HCT116 (cell line): ENCODE measurements around the gene ANKLE1. TPM values are rescaled to one million over a fixed set of nuclear protein-coding genes. Genes with fewer than 3 reads are reported as not detected.

ENCODE experiments used
- ATAC-seq: fragments of 200-7000 bp; cut with Tn5 transposase; 2 replicates; pipeline ENCODE4 v1.9.1; 2020; ENCODE audit warnings: mild to moderate bottlenecking, moderate library complexity
- BruUV-seq: library from RNA; stranded (reverse); fragments of 400-500 nt; replicated peaks from 2 replicates; lab custom pipeline; 2021; lab: Mats Ljungman, UMichigan
- CTCF ChIA-PET: fragments of 300-600 bp; sonication (Branson Sonifier 250); formaldehyde crosslinking; loops from one replicate; lab custom pipeline; 2021; ENCODE audit warnings: antibody characterized with exemption; lab: Charles Lee
- POLR2A ChIA-PET: fragments of 300-600, 350-600 bp; sonication (Branson Sonifier 250); formaldehyde crosslinking; loops from one replicate; lab custom pipeline; 2021; ENCODE audit warnings: antibody characterized with exemption; lab: Charles Lee
- RAD21 ChIA-PET, 2 experiments: fragments of 300-600 bp; sonication (Branson Sonifier 250); formaldehyde crosslinking; loops; one replicate each; lab custom pipeline; 2023; ENCODE audit warnings: low total read pairs in 2 of 2; ENCODE audit not compliant: uncharacterized antibody in 2 of 2, unreplicated experiment in 2 of 2, low non-redundant PET in 1 of 2; lab: Charles Lee
- DNase-seq: peaks from one replicate; pipeline ENCODE4 v3.0.0-alpha.2; 2010; ENCODE audit warnings: low read depth, low spot score
- H2AFZ ChIP-seq: fragments of 200-600 bp; shearing (Covaris generic), sonication (generic); 2 replicates; pipeline ENCODE4 v1.6.1; 2017; ENCODE audit warnings: low read depth, mixed run types, mixed read lengths, antibody characterized with exemption, low read length; ENCODE audit not compliant: poor library complexity, severe bottlenecking
- H3K27ac ChIP-seq: 2 replicates; pipeline ENCODE4 v1.5.1; 2012; ENCODE audit warnings: low read depth, low read length
- H3K27me3 ChIP-seq: fragments of 200-600 bp; sonication (generic); 2 replicates; pipeline ENCODE4 v1.6.1; 2016; ENCODE audit warnings: mixed run types, low read length, mixed read lengths; ENCODE audit not compliant: insufficient read depth
- H3K36me3 ChIP-seq, 2 experiments: fragments of 200-500 bp in 1 of 2; fragments of 200-600 bp in 1 of 2; sonication (Bioruptor generic) in 1 of 2; sonication (generic) in 1 of 2; 2 replicates each; pipeline versions ENCODE4 v1.5.1 to v1.6.1; 2014 to 2016; ENCODE audit warnings: low read length in 2 of 2, inconsistent platforms in 1 of 2, mixed read lengths in 1 of 2, mixed run types in 1 of 2; ENCODE audit not compliant: insufficient read depth in 2 of 2, control insufficient read depth in 1 of 2
- H3K4me1 ChIP-seq, 2 experiments: fragments of 200-600 bp in 1 of 2; sonication (generic) in 1 of 2; 2 replicates each; pipeline versions ENCODE4 v1.5.1 to v1.6.1; 2012 to 2017; ENCODE audit warnings: low read length in 2 of 2, inconsistent platforms in 1 of 2, mild to moderate bottlenecking in 1 of 2, mixed read lengths in 1 of 2, mixed run types in 1 of 2, moderate library complexity in 1 of 2; ENCODE audit not compliant: insufficient read depth in 2 of 2, control insufficient read depth in 1 of 2
- H3K4me2 ChIP-seq: fragments of 200-600 bp; sonication (generic); 2 replicates; pipeline ENCODE4 v1.6.1; 2017; ENCODE audit warnings: mixed run types, low read length, mixed read lengths
- H3K4me3 ChIP-seq, 2 experiments: fragments of 200-600 bp in 1 of 2; sonication (generic) in 1 of 2; replicated peaks in 1 of 2; 2 replicates each; pipeline ENCODE4 v1.5.1; 2011 to 2016; ENCODE audit warnings: low read length in 2 of 2, control low read depth in 1 of 2, low read depth in 1 of 2, mild to moderate bottlenecking in 1 of 2, mixed read lengths in 1 of 2, mixed run types in 1 of 2
- H3K79me2 ChIP-seq: fragments of 200-600 bp; sonication (generic); 2 replicates; pipeline ENCODE4 v1.6.1; 2017; ENCODE audit warnings: mild to moderate bottlenecking, mixed run types, low read length, moderate library complexity, mixed read lengths; ENCODE audit not compliant: insufficient read depth
- H3K9ac ChIP-seq: fragments of 200-600 bp; sonication (generic); 2 replicates; pipeline ENCODE4 v1.6.1; 2016; ENCODE audit warnings: low read length, mixed read lengths
- H3K9me2 ChIP-seq: fragments of 200-600 bp; sonication (generic), shearing (Covaris generic); 2 replicates; pipeline ENCODE4 v1.6.1; 2017; ENCODE audit warnings: mixed run types, mild to moderate bottlenecking, moderate library complexity; ENCODE audit not compliant: insufficient read depth
- H3K9me3 ChIP-seq, 2 experiments: fragments of 200-500 bp in 1 of 2; fragments of 200-600 bp in 1 of 2; sonication (Bioruptor generic) in 1 of 2; sonication (generic) in 1 of 2; 2 replicates each; pipeline ENCODE4 v1.6.1; 2014 to 2017; ENCODE audit warnings: low read length in 2 of 2, mixed read lengths in 2 of 2, inconsistent platforms in 1 of 2, low read depth in 1 of 2, mild to moderate bottlenecking in 1 of 2, mixed run types in 1 of 2, moderate library complexity in 1 of 2; ENCODE audit not compliant: control insufficient read depth in 1 of 2, insufficient read depth in 1 of 2
- H4K20me1 ChIP-seq: fragments of 200-600 bp; sonication (generic), shearing (Covaris generic); 2 replicates; pipeline ENCODE4 v1.6.1; 2017; ENCODE audit warnings: mixed run types, mild to moderate bottlenecking, moderate library complexity; ENCODE audit not compliant: insufficient read depth
- CBX3 ChIP-seq: IDR thresholded peaks from 2 replicates; pipeline ENCODE4 v1.6.1; 2012; ENCODE audit warnings: low read depth
- CTCF ChIP-seq, 3 experiments: fragments of 200-600 bp in 1 of 3; sonication (generic) in 1 of 3; IDR thresholded peaks in 2 of 3; conservative IDR thresholded peaks in 1 of 3; 2 replicates each; pipeline ENCODE4 v1.5.1; 2012 to 2017; ENCODE audit warnings: low read depth in 2 of 3, low read length in 2 of 3, antibody characterized with exemption in 1 of 3, borderline replicate concordance in 1 of 3, control low read depth in 1 of 3, mild to moderate bottlenecking in 1 of 3, mixed read lengths in 1 of 3, mixed run types in 1 of 3, moderate library complexity in 1 of 3; ENCODE audit not compliant: insufficient read depth in 1 of 3
- EGR1 ChIP-seq: IDR thresholded peaks from 2 replicates; pipeline ENCODE4 v1.6.1; 2012; ENCODE audit warnings: low read depth
- ELF1 ChIP-seq: IDR thresholded peaks from 2 replicates; pipeline ENCODE4 v1.6.1; 2012; ENCODE audit warnings: low read depth, borderline replicate concordance
- EZH2phosphoT487 ChIP-seq: fragments of 200-600 bp; IDR thresholded peaks from 2 replicates; pipeline ENCODE4 v1.6.1; 2018; ENCODE audit warnings: antibody characterized with exemption, borderline replicate concordance
- FOSL1 ChIP-seq: IDR thresholded peaks from 2 replicates; pipeline ENCODE4 v1.6.1; 2012; ENCODE audit warnings: low read depth
- JUND ChIP-seq: IDR thresholded peaks from 2 replicates; pipeline ENCODE4 v1.6.1; 2012
- intact Hi-C: fragments of 100-400 bp; cut with micrococcal nuclease; formaldehyde crosslinking; loops from 2 replicates; pipeline ENCODE4 v1.10.0; 2022
- total RNA-seq: library from RNA; stranded (reverse); gene quantifications from one replicate; pipeline ENCODE4 v1.2.1, GENCODE V29; 2021; ENCODE audit not compliant: unreplicated experiment

ANKLE1 gene
- total RNA-seq, 1 experiment from 2014 or later, result 14.8 TPM

GRCh38 chr19:17322854-17323253 is 41.2 kb downstream of the ANKLE1 start:
- ChIA-PET RAD21 (no interaction called here), CTCF (no interaction called here), POLR2A (no interaction called here)
- no peak overlapping the region for H2AFZ ChIP-seq
- H3K9ac ChIP-seq, result no peak overlapping the region
- no peaks in the 10 kb centered on the region for H3K9me3 ChIP-seq
- H3K27ac ChIP-seq, result no peak overlapping the region
- DNase-seq (no peak), ATAC-seq (no peak)
- no peaks in the 10 kb centered on the region for H3K27me3 ChIP-seq
- no TSS peak for BruUV-seq
- H4K20me1 ChIP-seq, result no peaks in the 10 kb centered on the region
- no peak for TF ChIP-seq CBX3
- no peak for TF ChIP-seq EZH2phosphoT487
- TF ChIP-seq ELF1, result no peak
- peaks cover 9 to 13% of the 10 kb centered on the region in 2 experiments for H3K4me1 ChIP-seq
- H3K36me3 ChIP-seq, result peaks cover 11 to 12% of the 10 kb centered on the region in 2 experiments; a peak in 2 of 4 replicates
- no peak overlapping the region for H3K4me2 ChIP-seq
- H3K9me2 ChIP-seq, result no peaks in the 10 kb centered on the region
- H3K79me2 ChIP-seq, result no peaks in the 10 kb centered on the region; the same call in 1 of the 2 replicates
- no peak overlapping the region for H3K4me3 ChIP-seq
- intact Hi-C loops, result no loop called here

GRCh38 chr19:17323300-17323963 is 41.7 kb downstream of the ANKLE1 start:
- no peak overlapping the region for H2AFZ ChIP-seq
- H3K4me1 ChIP-seq, result peaks cover 5 to 15% of the 10 kb centered on the region in 2 experiments
- no peak overlapping the region for H3K4me3 ChIP-seq
- ATAC-seq (no peak), DNase-seq (no peak)
- H3K9me2 ChIP-seq, result no peaks in the 10 kb centered on the region
- BruUV-seq, result no TSS peak
- H3K27me3 ChIP-seq, result no peaks in the 10 kb centered on the region
- no peaks in the 10 kb centered on the region for H4K20me1 ChIP-seq
- H3K36me3 ChIP-seq, result peaks cover 11 to 12% of the 10 kb centered on the region in 2 experiments; a peak in 2 of 4 replicates
- no peak overlapping the region for H3K27ac ChIP-seq
- no peaks in the 10 kb centered on the region for H3K9me3 ChIP-seq
- ChIA-PET CTCF (no interaction called here), POLR2A (no interaction called here), RAD21 (no interaction called here)
- H3K4me2 ChIP-seq, result no peak overlapping the region
- TF ChIP-seq EZH2phosphoT487 (no peak), JUND (no peak), CTCF (IDR thresholded peaks at IDR 0.05 in 2 of 3, conservative IDR thresholded peaks at IDR 0.05 in 1 of 3; ENCODE audit: borderline replicate concordance in 1 of 3, insufficient read depth in 1 of 3, low read depth in 2 of 3, low read length in 2 of 3) (no peak), ELF1 (no peak), EGR1 (no peak), FOSL1 (no peak)
- H3K9ac ChIP-seq, result no peak overlapping the region
- no peaks in the 10 kb centered on the region; the same call in 1 of the 2 replicates for H3K79me2 ChIP-seq
- intact Hi-C loops, result no loop called here
